Neural cell (in vitro differentiated cells): ENCODE results near the gene WDR35.

Experiments used
- CTCF ChIP-seq: fragments of 450-650 bp; IDR thresholded peaks from 2 replicates; pipeline ENCODE4 v1.5.1; 2014; ENCODE audit warnings: antibody characterized with exemption, mild to moderate bottlenecking, moderate library complexity; ENCODE audit not compliant: poor library complexity, severe bottlenecking
- EP300 ChIP-seq: fragments of 450-650 bp; conservative IDR thresholded peaks from 2 replicates; pipeline ENCODE4 v1.6.1; 2014; ENCODE audit warnings: antibody characterized with exemption, mild to moderate bottlenecking, moderate library complexity; ENCODE audit not compliant: poor library complexity, severe bottlenecking
- EZH2 ChIP-seq: fragments of 200-600, 300-800 bp; shearing (Covaris generic), sonication (generic); IDR thresholded peaks from 2 replicates; pipeline ENCODE4 v1.6.1; 2014; ENCODE audit warnings: antibody characterized with exemption, low read length, borderline replicate concordance, mild to moderate bottlenecking; ENCODE audit not compliant: insufficient read depth, poor library complexity, severe bottlenecking
- MXI1 ChIP-seq: fragments of 450-650 bp; conservative IDR thresholded peaks from 2 replicates; pipeline ENCODE4 v1.6.1; 2014; ENCODE audit warnings: antibody characterized with exemption, mild to moderate bottlenecking; ENCODE audit not compliant: poor library complexity, severe bottlenecking
- POLR2AphosphoS5 ChIP-seq: IDR thresholded peaks from 2 replicates; pipeline ENCODE4 v1.6.1; 2012
- RAD21 ChIP-seq: fragments of 450-650 bp; conservative IDR thresholded peaks from 2 replicates; pipeline ENCODE4 v1.6.1; 2014; ENCODE audit warnings: antibody characterized with exemption, mild to moderate bottlenecking, moderate library complexity
- REST ChIP-seq: IDR thresholded peaks from 2 replicates; pipeline ENCODE4 v1.6.1; 2012; ENCODE audit warnings: borderline replicate concordance
- SMC3 ChIP-seq: fragments of 450-650 bp; conservative IDR thresholded peaks from 2 replicates; pipeline ENCODE4 v1.6.1; 2014; ENCODE audit warnings: antibody characterized with exemption, mild to moderate bottlenecking, moderate library complexity; ENCODE audit not compliant: poor library complexity
- TAF1 ChIP-seq: IDR thresholded peaks from 2 replicates; pipeline ENCODE4 v1.6.1; 2012; ENCODE audit warnings: low read depth

GRCh38 chr2:19870792-19871191, 119.1 kb downstream of the WDR35 start:
- TF ChIP-seq CTCF = no peak
- no peak for TF ChIP-seq REST
- no peak for TF ChIP-seq POLR2AphosphoS5
- no peak for TF ChIP-seq EZH2
- TF ChIP-seq TAF1 = no peak
- TF ChIP-seq EP300 = no peak
- no peak for TF ChIP-seq RAD21
- no peak for TF ChIP-seq SMC3
- TF ChIP-seq MXI1 = no peak
